A549 (cell line): ENCODE measurements around the gene SFTPB.

Experiments used
- BCL3 ChIP-seq: fragments of >200 bp; sonication (Bioruptor Twin); formaldehyde crosslinking; IDR thresholded peaks from 3 replicates; pipeline ENCODE4 v1.6.1; 2016
- CHD4 ChIP-seq: fragments of 200-600 bp; sonication (generic); IDR thresholded peaks from 2 replicates; pipeline ENCODE4 v1.6.1; 2016; ENCODE audit warnings: antibody characterized with exemption, mild to moderate bottlenecking, borderline replicate concordance
- CTCF ChIP-seq: fragments of >200 bp; sonication (Bioruptor Twin); formaldehyde crosslinking; IDR thresholded peaks from 3 replicates; pipeline ENCODE4 v1.5.1; 2016
- ELK1 ChIP-seq: fragments of 150-350 bp; IDR thresholded peaks from 2 replicates; pipeline ENCODE4 v1.6.1; 2014; ENCODE audit warnings: low read depth, mild to moderate bottlenecking, low read length
- EP300 ChIP-seq, 2 experiments: fragments of >200 bp; sonication (Bioruptor Twin); formaldehyde crosslinking; IDR thresholded peaks; 2 replicates in 1 of 2; 3 replicates in 1 of 2; pipeline ENCODE4 v1.6.1; 2016 to 2017
- JUN ChIP-seq, 2 experiments: fragments of >200 bp; sonication (Bioruptor Twin); formaldehyde crosslinking; IDR thresholded peaks; 2 replicates in 1 of 2; 3 replicates in 1 of 2; pipeline ENCODE4 v1.6.1; 2016 to 2017
- MAX ChIP-seq: IDR thresholded peaks from 2 replicates; pipeline ENCODE4 v1.6.1; 2012
- POLR2A ChIP-seq: IDR thresholded peaks from 2 replicates; pipeline ENCODE4 v1.6.1; 2012; ENCODE audit warnings: mild to moderate bottlenecking, low read length
- TFCP2L1 ChIP-seq: fragments of 250-450 bp; sonication (Bioruptor Pico); IDR thresholded peaks from 2 replicates; pipeline ENCODE4 v1.5.0; 2021; ENCODE audit warnings: mild to moderate bottlenecking

GRCh38 chr2:85711578-85712060 is 43.6 kb upstream of the SFTPB start:
- TF ChIP-seq MAX (no peak), BCL3 (no peak), CTCF (no peak), ELK1 (no peak), CHD4 (no peak), POLR2A (no peak; the same call in 1 of the 2 replicates), JUN (IDR thresholded peaks at IDR 0.05) (no peak), EP300 (IDR thresholded peaks at IDR 0.05) (no peak), TFCP2L1 (CRISPR knock-in tag) (no peak)
